Neural cell (in vitro differentiated cells): ENCODE data around the gene CD40.

Experiments used
- CTCF ChIP-seq: fragments of 450-650 bp; IDR thresholded peaks from 2 replicates; pipeline ENCODE4 v1.5.1; 2014; ENCODE audit warnings: antibody characterized with exemption, mild to moderate bottlenecking, moderate library complexity; ENCODE audit not compliant: poor library complexity, severe bottlenecking
- EP300 ChIP-seq: fragments of 450-650 bp; conservative IDR thresholded peaks from 2 replicates; pipeline ENCODE4 v1.6.1; 2014; ENCODE audit warnings: antibody characterized with exemption, mild to moderate bottlenecking, moderate library complexity; ENCODE audit not compliant: poor library complexity, severe bottlenecking
- EZH2 ChIP-seq: fragments of 200-600, 300-800 bp; shearing (Covaris generic), sonication (generic); IDR thresholded peaks from 2 replicates; pipeline ENCODE4 v1.6.1; 2014; ENCODE audit warnings: antibody characterized with exemption, low read length, borderline replicate concordance, mild to moderate bottlenecking; ENCODE audit not compliant: insufficient read depth, poor library complexity, severe bottlenecking
- MXI1 ChIP-seq: fragments of 450-650 bp; conservative IDR thresholded peaks from 2 replicates; pipeline ENCODE4 v1.6.1; 2014; ENCODE audit warnings: antibody characterized with exemption, mild to moderate bottlenecking; ENCODE audit not compliant: poor library complexity, severe bottlenecking
- POLR2AphosphoS5 ChIP-seq: IDR thresholded peaks from 2 replicates; pipeline ENCODE4 v1.6.1; 2012
- RAD21 ChIP-seq: fragments of 450-650 bp; conservative IDR thresholded peaks from 2 replicates; pipeline ENCODE4 v1.6.1; 2014; ENCODE audit warnings: antibody characterized with exemption, mild to moderate bottlenecking, moderate library complexity
- REST ChIP-seq: IDR thresholded peaks from 2 replicates; pipeline ENCODE4 v1.6.1; 2012; ENCODE audit warnings: borderline replicate concordance
- TAF1 ChIP-seq: IDR thresholded peaks from 2 replicates; pipeline ENCODE4 v1.6.1; 2012; ENCODE audit warnings: low read depth

- TF ChIP-seq CTCF (no peak), TAF1 (no peak), POLR2AphosphoS5 (no peak), RAD21 (no peak), EP300 (no peak), EZH2 (no peak), MXI1 (no peak), REST (no peak)
Observed at GRCh38 chr20:46117704-46118467, at the start of gene CD40.
